Motor neuron (in vitro differentiated cells): ENCODE results near the gene FSD2. TPM values are rescaled to one million over a fixed set of nuclear protein-coding genes. Genes with fewer than 3 reads are reported as not detected.
A peak's percentile ranks its signal among the peaks of the same experiment; 100 is the strongest.

ENCODE experiments used
- ATAC-seq, 8 experiments: fragments of 200-7000 bp; cut with Tn5 transposase; replicated peaks in 6 of 8; 2 replicates each; pipeline ENCODE4 v1.8.0; 2021; ENCODE audit warnings: mild to moderate bottlenecking in 8 of 8, moderate library complexity in 8 of 8
- H3K27ac ChIP-seq, 2 donors: fragments of 250-450 bp; sonication (Bioruptor Pico); 2 replicates each; pipeline ENCODE4 v1.9.0; 2021; ENCODE audit warnings: antibody characterized with exemption in 2 of 2, mild to moderate bottlenecking in 2 of 2, moderate library complexity in 1 of 2
- H3K4me1 ChIP-seq, 2 donors: fragments of 250-450 bp; sonication (Bioruptor Pico); replicated peaks in 1 of 2; 2 replicates each; pipeline ENCODE4 v1.6.1; 2021; ENCODE audit warnings: antibody characterized with exemption in 2 of 2, mild to moderate bottlenecking in 2 of 2, moderate library complexity in 1 of 2
- H3K4me3 ChIP-seq, 5 donors: fragments of 250-450 bp; sonication (Bioruptor Pico); 2 replicates each; pipeline ENCODE4 v1.9.0; 2021; ENCODE audit warnings: antibody characterized with exemption in 5 of 5, mild to moderate bottlenecking in 5 of 5, moderate library complexity in 4 of 5
- WGBS, 10 experiments: fragments of 450-650 bp; shearing (Covaris generic); methylation state at CpG; one replicate each; pipeline ENCODE4 v1.0.0; 2022; 5-methylcytosine and 5-hydroxymethylcytosine counted together
- in situ Hi-C, 9 experiments: fragments of 400-800 bp; cut with MboI; loops; one replicate each; pipeline ENCODE4 v1.15.0; 2021; ENCODE audit warnings: low sequenced_read_pairs in 9 of 9, low pct_unique_long_range_greater_than_20kb in 2 of 9; ENCODE audit not compliant: unreplicated experiment in 9 of 9
- total RNA-seq, 8 experiments: library from RNA; unstranded; fragments of 300-600 nt; gene quantifications; 2 replicates each; pipeline versions ENCODE4 v1.2.3 to v1.2.4, GENCODE V29; 2022

The FSD2 gene
- total RNA-seq, 8 experiments from 2014 or later = 0.21 to 0.70 (median 0.44) TPM

DNA sequence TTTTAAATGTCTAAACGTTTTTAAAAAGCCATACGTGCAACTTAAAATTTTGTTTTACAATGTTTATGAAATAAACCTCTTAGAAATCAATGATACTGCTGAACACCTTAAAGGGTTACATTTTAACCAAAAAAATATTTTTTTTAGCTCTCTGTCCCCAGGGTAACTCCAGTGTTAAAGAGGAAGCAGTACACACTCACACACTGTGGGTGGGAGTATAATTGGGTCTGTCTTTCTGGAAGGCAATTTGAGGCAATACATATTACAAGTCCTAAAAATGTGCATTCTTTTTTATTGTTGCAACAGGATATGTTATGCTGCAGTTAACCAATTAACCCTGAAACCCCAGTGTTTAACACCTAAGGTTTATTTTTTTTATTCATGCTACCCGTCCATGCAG lies 37.7 kb upstream of the FSD2 start:
- no peak overlapping the region for H3K4me3 ChIP-seq
- 67 to 100% (median 87%) methylated on average over 1 to 3 of the region's 3 CpGs; no CpG with 5 or more reads in 1 of the 10 experiments for WGBS, 10 experiments
- H3K4me1 ChIP-seq = no peaks in the 10 kb centered on the region
- no peak overlapping the region for H3K27ac ChIP-seq
- ATAC-seq = no peak
- in situ Hi-C loops = no loop called here

DNA sequence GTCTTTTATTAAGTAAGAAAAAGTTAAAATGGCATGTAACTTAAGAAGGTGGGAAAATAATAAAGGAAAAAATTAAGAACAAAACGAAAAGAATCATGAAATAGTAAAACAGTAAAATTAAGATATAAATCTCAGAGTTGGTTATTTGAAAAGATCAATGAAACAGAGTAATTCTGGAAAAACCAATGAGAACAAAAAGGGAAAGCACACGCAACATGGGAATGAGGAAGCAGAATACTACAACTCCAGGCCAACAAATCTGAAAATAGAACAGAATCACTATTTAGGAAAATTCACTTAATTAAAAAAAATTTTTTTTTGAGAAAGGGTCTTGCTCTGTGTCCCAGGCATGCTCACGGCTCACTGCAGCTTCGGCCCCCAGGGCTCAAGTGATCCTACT lies 34.3 kb upstream of the FSD2 start:
- H3K4me1 ChIP-seq = no peaks in the 10 kb centered on the region
- WGBS, 10 experiments = 79 to 100% (median 92%) methylated on average over 1 to 4 of the region's 4 CpGs
- in situ Hi-C loops = no loop called here
- H3K4me3 ChIP-seq = no peak overlapping the region
- ATAC-seq = no peak
- H3K27ac ChIP-seq = no peak overlapping the region

DNA sequence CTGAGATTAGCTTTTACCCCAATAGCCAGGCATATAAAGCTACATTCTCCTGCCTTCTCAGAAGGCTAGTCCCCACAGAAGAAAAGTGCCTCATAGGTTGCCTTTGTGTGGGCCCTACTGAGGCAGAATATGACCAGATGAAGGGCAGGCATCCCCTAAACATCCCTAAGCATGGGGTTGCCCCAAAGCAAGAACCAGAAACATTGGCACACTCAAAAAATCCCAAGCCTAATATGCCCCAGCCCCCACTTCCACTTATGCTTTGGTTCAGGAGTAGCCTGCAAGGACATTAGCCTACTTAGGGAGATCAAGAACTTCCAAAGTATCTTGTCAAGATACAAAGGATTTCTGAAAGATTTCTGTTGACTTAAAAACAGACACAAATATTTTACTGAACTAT lies 33.3 kb upstream of the FSD2 start:
- Histone ChIP-seq H3K27ac (no peak overlapping the region), H3K4me1 (no peaks in the 10 kb centered on the region), H3K4me3 (no peak overlapping the region)
- ATAC-seq = no peak
- in situ Hi-C loops = no loop called here

DNA sequence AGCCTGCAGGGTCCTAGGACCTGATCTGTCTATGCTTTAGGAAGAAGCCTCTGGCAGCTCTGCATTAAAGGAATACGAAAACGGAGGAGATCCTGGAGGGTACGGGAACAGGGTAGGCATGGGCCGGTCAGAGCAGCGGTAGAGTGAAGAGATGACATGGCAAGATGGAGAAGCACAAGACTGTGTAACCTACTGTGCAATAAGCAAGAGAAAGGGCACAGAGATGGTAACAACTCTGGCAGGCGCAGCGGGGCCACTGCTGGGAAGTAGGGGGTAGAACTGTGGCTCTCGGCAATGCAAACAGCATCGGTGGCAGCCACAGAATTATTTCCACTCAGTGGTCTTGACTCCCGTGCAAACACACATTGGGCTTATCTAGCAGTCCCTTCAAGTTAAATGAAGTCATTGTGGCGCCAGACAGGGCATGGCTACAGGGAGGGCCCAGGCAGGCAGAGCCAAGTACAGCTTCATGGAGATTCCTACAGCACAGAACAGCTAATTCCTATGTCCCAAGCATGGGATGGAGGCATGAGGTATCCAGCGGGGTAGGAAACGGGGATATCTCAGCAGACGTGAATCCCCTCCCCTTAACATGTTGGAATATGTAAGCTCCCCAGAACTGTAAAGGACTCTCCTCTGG lies 32.3 kb upstream of the FSD2 start:
- 40 to 100% (median 97%) methylated on average over 1 to 13 of the region's 14 CpGs; no CpG with 5 or more reads in 2 of the 10 experiments for WGBS, 10 experiments
- in situ Hi-C loops = no loop called here
- peak in 2 of 8 experiments; percentile 14 to 33 for ATAC-seq

DNA sequence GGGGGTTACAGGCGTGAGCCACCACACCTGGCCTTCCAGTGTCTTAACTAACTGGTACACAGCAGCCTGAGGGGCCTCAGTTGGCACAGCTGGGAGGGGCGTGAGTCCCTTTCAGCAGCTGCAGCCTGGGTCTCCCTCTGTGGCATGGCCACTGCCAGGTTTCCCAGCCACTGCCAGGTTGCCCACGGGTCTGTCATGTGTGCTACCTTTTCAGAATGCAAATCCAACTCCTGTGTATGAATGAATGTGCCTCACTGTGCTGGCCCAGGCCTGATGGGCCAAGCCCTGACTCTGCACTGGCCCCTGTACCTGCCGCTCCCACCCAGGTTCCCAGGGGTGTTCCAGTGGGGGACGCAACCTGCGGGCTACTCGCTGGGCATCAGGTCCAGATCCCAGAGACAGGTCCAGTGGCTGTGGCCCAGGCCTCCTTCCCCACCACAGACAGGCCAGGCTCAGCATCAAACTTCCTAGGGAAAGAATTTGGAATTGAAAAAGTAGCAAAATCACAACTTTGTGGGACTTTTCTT lies 29.6 kb upstream of the FSD2 start:
- no peak for ATAC-seq
- in situ Hi-C loops = no loop called here
- Histone ChIP-seq H3K4me1 (peaks cover 10 to 21% of the 10 kb centered on the region in 2 donors), H3K4me3 (no peak overlapping the region), H3K27ac (no peak overlapping the region)
- WGBS, 10 experiments = 90 to 100% (median 94%) methylated on average over 2 to 4 of the region's 7 CpGs; no CpG with 5 or more reads in 7 of the 10 experiments

More for the DNA sequence above, 32.3 kb upstream of the FSD2 start:
- H3K27ac ChIP-seq = no peak overlapping the region
- H3K4me3 ChIP-seq = no peak overlapping the region
- H3K4me1 ChIP-seq = peaks cover 3% of the 10 kb centered on the region in 2 donors

DNA sequence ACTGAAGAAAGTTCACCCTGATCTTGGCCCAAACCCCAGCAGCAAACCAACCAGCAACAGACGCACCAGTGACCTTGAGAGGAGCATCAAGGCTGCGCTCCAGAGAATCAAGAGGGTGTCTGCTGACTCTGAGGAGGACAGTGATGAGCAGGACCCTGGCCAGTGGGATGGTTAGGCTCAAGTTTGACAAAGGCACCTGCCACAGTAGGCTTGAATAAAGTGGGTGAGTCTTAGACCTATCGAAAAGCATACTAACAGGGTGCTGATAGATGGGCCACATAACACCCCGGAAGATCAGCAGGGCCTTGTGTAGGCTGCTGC lies 27.5 kb upstream of the FSD2 start:
- ATAC-seq = no peak
- H3K4me3 ChIP-seq = no peak overlapping the region
- H3K4me1 ChIP-seq = peaks cover 10 to 21% of the 10 kb centered on the region in 2 donors
- 94 to 100% (median 100%) methylated on average over 1 to 2 of the region's 4 CpGs; no CpG with 5 or more reads in 7 of the 10 experiments for WGBS, 10 experiments
- H3K27ac ChIP-seq = peak overlapping the region in 1 of 2 donors; percentile 27
- in situ Hi-C loops = no loop called here

DNA sequence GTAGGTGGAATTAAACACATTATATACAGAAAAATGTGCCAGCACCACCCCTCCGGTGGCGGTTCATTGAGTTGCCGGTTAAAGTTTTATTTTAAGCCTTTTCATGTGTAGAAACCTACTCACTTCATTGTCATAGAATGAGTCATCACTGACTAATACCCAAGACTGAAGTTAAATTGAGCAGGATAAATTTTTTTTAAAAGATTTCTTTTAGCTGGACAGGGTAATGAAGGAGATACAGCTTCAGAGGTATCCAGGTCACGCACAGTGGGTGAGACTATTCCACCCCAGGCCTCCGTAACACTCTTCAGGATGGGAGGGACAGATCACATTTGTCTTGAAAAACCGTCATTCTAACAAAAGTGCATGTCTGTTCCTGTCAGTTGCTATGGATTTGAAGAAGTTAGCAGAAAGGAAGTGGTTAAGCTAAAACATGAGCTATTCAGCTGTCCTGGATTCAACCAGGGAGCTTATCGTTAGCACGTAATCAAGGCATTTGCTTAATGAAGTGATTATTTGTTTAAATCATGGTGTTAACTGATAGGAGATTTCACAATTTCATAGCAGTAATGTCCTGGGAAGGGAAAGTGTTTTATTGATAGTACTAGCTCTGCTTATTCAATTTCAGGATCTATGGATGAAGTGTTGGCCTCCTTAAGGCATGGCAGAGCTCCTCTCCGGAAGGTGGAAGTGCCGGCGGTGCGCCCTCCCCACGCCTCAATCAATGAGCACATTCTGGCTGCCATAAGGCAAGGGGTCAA lies 26.9 kb upstream of the FSD2 start:
- Histone ChIP-seq H3K4me1 (peaks cover 10 to 21% of the 10 kb centered on the region in 2 donors), H3K4me3 (no peak overlapping the region), H3K27ac (peak overlapping the region; percentile 12 to 27)
- ATAC-seq = peak; percentile 40 to 96 (median 92)
- in situ Hi-C loops = no loop called here
- 19 to 76% (median 42%) methylated on average over 2 to 12 of the region's 13 CpGs for WGBS, 10 experiments

DNA sequence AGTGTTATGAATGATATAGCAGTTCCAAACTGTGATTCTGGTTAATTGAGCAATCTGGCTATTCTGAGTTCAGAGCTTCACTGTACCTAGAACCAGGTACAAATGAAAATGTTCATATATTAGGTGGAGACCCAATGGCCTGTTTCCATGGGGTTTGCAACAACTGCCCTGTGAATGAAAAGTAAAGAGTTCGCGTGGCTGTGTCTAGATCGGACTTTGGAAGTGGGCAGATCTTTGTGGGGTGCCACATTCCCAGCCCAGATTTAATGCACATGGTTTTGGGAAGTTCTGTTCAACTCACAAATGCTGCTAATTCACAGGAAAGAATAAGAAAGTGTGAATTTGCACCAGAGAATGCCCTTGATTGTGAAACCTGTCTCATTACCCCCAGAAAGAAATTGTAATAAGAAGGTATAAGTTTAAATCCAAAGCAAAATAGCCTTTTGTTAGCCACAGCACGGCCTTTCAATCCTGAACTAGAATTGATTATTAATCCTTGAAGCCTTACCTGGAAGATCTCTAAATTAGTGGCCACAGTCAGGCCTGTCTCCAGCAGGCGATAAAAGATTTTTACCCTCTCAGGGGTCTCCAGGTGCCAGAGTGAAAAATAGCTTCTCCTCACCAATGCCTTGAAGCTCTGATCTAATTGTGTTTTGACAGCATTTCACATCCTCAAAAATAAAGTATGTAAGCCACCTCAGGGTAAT lies 26.2 kb upstream of the FSD2 start:
- in situ Hi-C loops = no loop called here
- WGBS, 10 experiments = 57 to 100% (median 71%) methylated on average over 1 to 5 of the region's 5 CpGs; no CpG with 5 or more reads in 2 of the 10 experiments
- Histone ChIP-seq H3K4me1 (peaks cover 10 to 21% of the 10 kb centered on the region in 2 donors), H3K4me3 (no peak overlapping the region), H3K27ac (peak overlapping the region in 1 of 2 donors; percentile 12)
- ATAC-seq = no peak

DNA sequence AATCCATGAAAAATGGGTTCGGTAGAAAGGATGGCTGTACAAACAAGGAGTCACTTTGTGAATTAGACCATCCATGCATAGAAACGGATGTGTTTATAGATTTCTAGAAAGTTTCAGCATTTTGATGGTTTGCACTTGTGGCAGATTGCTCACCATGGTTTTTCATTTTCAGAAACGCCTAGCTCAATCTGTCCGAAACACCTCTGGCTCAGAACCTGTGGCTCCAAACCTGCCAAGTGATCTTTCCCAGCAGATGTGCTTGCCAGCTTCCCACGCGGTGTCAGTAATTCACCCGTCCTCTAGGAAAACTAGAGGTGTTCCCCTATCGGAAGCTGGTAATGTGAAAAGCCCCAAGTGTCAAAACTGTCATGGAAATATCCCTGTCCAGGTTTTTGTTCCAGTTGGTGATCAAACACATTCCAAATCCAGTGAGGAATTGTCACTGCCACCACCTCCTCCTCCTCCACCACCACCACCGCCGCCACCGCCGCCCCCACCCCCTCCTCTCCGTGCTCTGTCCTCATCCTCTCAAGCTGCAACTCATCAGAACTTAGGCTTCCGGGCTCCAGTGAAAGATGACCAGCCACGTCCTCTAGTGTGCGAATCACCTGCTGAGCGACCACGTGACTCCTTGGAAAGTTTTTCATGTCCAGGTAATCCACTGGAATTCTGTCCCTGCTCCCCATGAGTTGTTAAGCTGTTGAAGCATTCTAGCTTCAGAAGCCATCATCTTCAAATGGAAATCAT lies 24.7 kb upstream of the FSD2 start:
- no peak for ATAC-seq
- Histone ChIP-seq H3K27ac (no peak overlapping the region), H3K4me3 (no peak overlapping the region), H3K4me1 (peaks cover 10 to 21% of the 10 kb centered on the region in 2 donors)
- in situ Hi-C loops = no loop called here
- WGBS, 10 experiments = 80 to 100% (median 90%) methylated on average over 1 to 6 of the region's 18 CpGs; no CpG with 5 or more reads in 1 of the 10 experiments

DNA sequence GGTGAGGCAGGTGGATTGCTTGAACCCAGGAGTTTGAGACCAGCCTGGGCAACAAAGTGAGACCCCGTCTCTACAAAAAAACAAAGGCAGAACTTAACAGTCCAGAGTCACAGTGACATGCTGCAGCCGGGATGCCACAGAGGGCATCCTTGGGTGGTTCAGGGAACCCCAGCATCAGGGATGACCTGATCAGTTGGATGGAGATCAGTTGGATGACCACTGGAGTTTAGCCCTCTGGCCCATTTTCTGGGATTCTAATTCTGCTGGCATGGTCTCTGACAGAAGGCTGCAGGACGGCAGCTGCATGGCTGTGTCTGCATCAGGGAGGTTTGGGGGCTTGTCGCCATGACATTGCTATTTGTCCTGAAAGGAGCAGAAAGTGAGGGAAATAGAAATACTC lies 23.4 kb upstream of the FSD2 start:
- Histone ChIP-seq H3K27ac (no peak overlapping the region), H3K4me3 (no peak overlapping the region), H3K4me1 (peaks cover 10 to 21% of the 10 kb centered on the region in 2 donors)
- ATAC-seq = no peak
- in situ Hi-C loops = no loop called here
- 92 to 100% (median 100%) methylated on average over 1 to 4 of the region's 4 CpGs; no CpG with 5 or more reads in 3 of the 10 experiments for WGBS, 10 experiments

DNA sequence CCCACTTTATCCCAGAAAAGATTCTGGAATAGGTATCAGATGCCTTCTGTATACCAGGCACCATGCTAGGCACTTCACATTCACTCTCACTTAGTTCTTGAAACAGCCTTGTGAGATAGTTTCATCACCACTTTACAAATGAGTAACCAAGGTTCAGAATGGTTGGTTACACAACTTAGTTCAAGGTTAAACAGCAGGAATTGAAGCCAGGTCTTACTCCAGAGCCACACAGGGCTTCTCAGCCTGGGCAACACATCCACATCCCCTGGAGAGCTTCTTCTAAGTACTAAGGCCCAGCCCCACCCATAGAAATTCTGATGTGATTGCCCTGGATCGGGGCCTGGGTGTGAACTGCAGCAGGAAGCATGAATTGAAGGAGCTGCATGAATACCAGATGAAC lies 22.2 kb upstream of the FSD2 start:
- in situ Hi-C loops = no loop called here
- WGBS, 10 experiments = 0 to 100% (median 55%) methylated on average over 1 of the region's 1 CpG; no CpG with 5 or more reads in 6 of the 10 experiments
- peak in 3 of 8 experiments; percentile 86 to 91 (median 89) for ATAC-seq

DNA sequence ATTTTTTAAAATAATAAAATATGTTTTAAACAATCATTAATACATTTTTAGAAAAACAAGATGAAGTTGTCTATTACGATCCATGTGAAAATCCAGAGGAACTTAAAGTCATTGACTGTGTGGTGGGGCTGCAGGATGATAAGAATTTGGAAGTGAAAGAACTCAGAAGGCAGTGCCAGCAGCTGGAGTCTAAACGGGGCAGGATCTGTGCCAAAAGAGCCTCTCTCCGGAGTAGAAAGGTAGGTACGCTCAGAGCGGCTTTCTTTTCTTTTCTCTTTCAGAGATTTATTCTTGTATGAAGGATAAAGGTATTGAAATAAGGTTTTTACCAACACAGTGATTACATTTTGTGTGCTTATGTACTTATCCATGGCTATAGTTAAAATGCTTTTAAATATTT lies 17.2 kb upstream of the FSD2 start:
- Histone ChIP-seq H3K4me3 (no peak overlapping the region), H3K4me1 (no peaks in the 10 kb centered on the region), H3K27ac (no peak overlapping the region)
- WGBS, 10 experiments = 78 to 100% (median 94%) methylated on average over 4 to 5 of the region's 5 CpGs
- in situ Hi-C loops = no loop called here
- no peak for ATAC-seq

More for the DNA sequence above, 22.2 kb upstream of the FSD2 start:
- Histone ChIP-seq H3K4me3 (no peak overlapping the region), H3K4me1 (peaks cover 6 to 17% of the 10 kb centered on the region in 2 donors), H3K27ac (no peak overlapping the region)
